ENCODE measurements around the gene ABCA4. TPM values are rescaled to one million over a fixed set of nuclear protein-coding genes. Genes with fewer than 3 reads are reported as not detected.

Gene ABCA4
- total and polyA plus RNA-seq, 2 of the 8 experiments (the other 6 are each of a cell fraction or from before 2014, with no cell fraction given) = 0.06 TPM; not detected in 1

DNA sequence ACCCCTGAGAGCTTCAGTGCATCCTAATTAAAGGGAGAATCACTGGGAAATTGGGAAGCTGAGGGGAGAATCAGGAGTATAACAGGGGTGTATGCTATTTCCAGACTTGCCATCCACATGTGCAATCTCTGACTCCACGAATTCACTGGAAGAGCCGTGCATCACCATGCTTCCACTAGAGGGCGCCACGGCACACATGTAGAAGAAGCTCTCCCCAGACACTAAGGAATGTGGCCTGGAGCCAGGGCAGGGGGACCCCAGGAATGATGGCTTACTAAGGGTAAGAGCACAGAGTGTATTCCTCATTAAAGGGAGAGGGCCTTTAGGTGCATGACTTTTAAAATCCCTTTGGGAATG, 81.5 kb downstream of the ABCA4 start:
- Histone ChIP-seq H3K4me2 (ENCODE audit: insufficient read depth in 1 of 2, low read depth in 2 of 2, low read length in 2 of 2) (no peak overlapping the region), H4K8ac (ENCODE audit: extremely low read depth, insufficient read depth, low read length) (no peak overlapping the region), H3K56ac (replicated peaks; ENCODE audit: insufficient read length, low read depth, low read length) (no peak overlapping the region), H2BK20ac (ENCODE audit: low read length) (no peak overlapping the region), H2BK15ac (ENCODE audit: low read length) (no peak overlapping the region), H3K36me3 (ENCODE audit: control insufficient read depth in 2 of 4, insufficient read depth in 4 of 4, low read length in 3 of 4) (no peaks in the 10 kb centered on the region), H4K91ac (replicated peaks; ENCODE audit: insufficient read length, low read length) (no peak overlapping the region), H2BK120ac (replicated peaks; ENCODE audit: low read depth, low read length) (no peak overlapping the region), H2AK5ac (ENCODE audit: low read depth, low read length) (no peak overlapping the region), H3K9ac (replicated peaks in 1 of 4; ENCODE audit: extremely low read depth in 1 of 4, low read depth in 3 of 4, low read length in 3 of 4) (no peak overlapping the region), H3K9me3 (ENCODE audit: insufficient read depth in 2 of 2, low read depth in 1 of 2, low read length in 1 of 2) (no peaks in the 10 kb centered on the region), H3K27ac (ENCODE audit: low read depth, low read length) (no peak overlapping the region), H3K4ac (replicated peaks; ENCODE audit: insufficient read length, low read depth, low read length) (no peak overlapping the region), H3K4me3 (ENCODE audit: extremely low read depth in 1 of 4, insufficient read depth in 2 of 4, low read depth in 3 of 4, low read length in 4 of 4) (no peak overlapping the region), H3K14ac (ENCODE audit: insufficient read length) (no peak overlapping the region), H3K27me3 (replicated peaks in 1 of 4; ENCODE audit: control insufficient read depth in 3 of 4, extremely low read depth in 1 of 4, insufficient read depth in 3 of 4, low read length in 3 of 4) (no peaks in the 10 kb centered on the region; a peak in 1 of 7 replicates), H3K79me2 (ENCODE audit: control insufficient read depth in 1 of 2, insufficient read depth in 2 of 2, low read length in 2 of 2) (no peaks in the 10 kb centered on the region), H2AFZ (ENCODE audit: low read length) (no peak overlapping the region), H4K5ac (ENCODE audit: insufficient read length, low read depth, low read length) (no peak overlapping the region), H3K4me1 (replicated peaks in 1 of 4; ENCODE audit: control insufficient read depth in 3 of 4, insufficient read depth in 4 of 4, low read length in 3 of 4) (peaks cover 0 to 3% (median 0%) of the 10 kb centered on the region in 4 experiments; a peak in 1 of 7 replicates), H4K20me1 (replicated peaks in 1 of 2; ENCODE audit: control insufficient read depth in 1 of 2, insufficient read depth in 2 of 2, low read length in 2 of 2) (no peaks in the 10 kb centered on the region), H3K18ac (ENCODE audit: extremely low read depth, low read length) (no peak overlapping the region), H3K23ac (ENCODE audit: insufficient read length) (no peak overlapping the region), H3K79me1 (ENCODE audit: low read depth, low read length) (no peaks in the 10 kb centered on the region), H2BK12ac (ENCODE audit: low read depth, low read length) (0 out of 2 replicates have a peak overlapping the region, but pooled peaks have one; percentile 29), H2BK5ac (ENCODE audit: low read depth, low read length) (no peak overlapping the region), H3K23me2 (ENCODE audit: low read depth, low read length) (no peaks in the 10 kb centered on the region)
- POLR2A ChIA-PET (ENCODE audit: partially characterized antibody) = interaction anchor here (0.9 kb wide), 1 partner anchor 73 kb away, joined by 3 read pairs; no protein-coding TSS in a partner anchor
- WGBS, 2 experiments (ENCODE audit: extremely low coverage in 1 of 2, insufficient coverage in 1 of 2, insufficient read length in 1 of 2, insufficient replicate concordance in 2 of 2, low coverage in 1 of 2, low lambda C conversion rate in 2 of 2, missing lambda C conversion rate in 1 of 2) = 2% methylated on average over 4 of the region's 4 CpGs; no CpG with 5 or more reads in 1 of the 2 experiments
- DNase-seq (ENCODE audit: low read depth in 1 of 2, low spot score in 2 of 2) (peak; percentile 63 to 86), FAIRE-seq (peak; percentile 70)
- CTCF ChIA-PET (ENCODE audit: partially characterized antibody) = interaction anchor here (0.5 to 38.0 kb wide), 42 partner anchors 9 to 559 kb away, joined by 3 to 807 read pairs (median 4); no protein-coding TSS in a partner anchor
- TF ChIP-seq CREB1 (IDR thresholded peaks at IDR 0.05) (0 out of 2 replicates have a peak, but pooled peaks have one; percentile 23), YY1 (IDR thresholded peaks at IDR 0.05; ENCODE audit: low read depth, low read length) (peak; percentile 56; the same call in 1 of the 2 replicates), TEAD4 (IDR thresholded peaks at IDR 0.05; ENCODE audit: low read depth, low read length) (peak; percentile 79), TCF12 (IDR thresholded peaks at IDR 0.05; ENCODE audit: low read depth, low read length) (no peak), BRCA1 (IDR thresholded peaks at IDR 0.05; ENCODE audit: low read depth, low read length) (no peak), RAD21 (IDR thresholded peaks at IDR 0.05 in 1 of 2, conservative IDR thresholded peaks at IDR 0.05 in 1 of 2; ENCODE audit: low read depth in 2 of 2, low read length in 2 of 2) (peak; percentile 77 to 87)
- TF ChIP-seq, protein P1, sequence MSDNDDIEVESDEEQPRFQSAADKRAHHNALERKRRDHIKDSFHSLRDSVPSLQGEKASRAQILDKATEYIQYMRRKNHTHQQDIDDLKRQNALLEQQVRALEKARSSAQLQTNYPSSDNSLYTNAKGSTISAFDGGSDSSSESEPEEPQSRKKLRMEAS (IDR thresholded peaks at IDR 0.05) = peak; percentile 35; the same call in 1 of the 2 replicates
- TF ChIP-seq, protein P2, sequence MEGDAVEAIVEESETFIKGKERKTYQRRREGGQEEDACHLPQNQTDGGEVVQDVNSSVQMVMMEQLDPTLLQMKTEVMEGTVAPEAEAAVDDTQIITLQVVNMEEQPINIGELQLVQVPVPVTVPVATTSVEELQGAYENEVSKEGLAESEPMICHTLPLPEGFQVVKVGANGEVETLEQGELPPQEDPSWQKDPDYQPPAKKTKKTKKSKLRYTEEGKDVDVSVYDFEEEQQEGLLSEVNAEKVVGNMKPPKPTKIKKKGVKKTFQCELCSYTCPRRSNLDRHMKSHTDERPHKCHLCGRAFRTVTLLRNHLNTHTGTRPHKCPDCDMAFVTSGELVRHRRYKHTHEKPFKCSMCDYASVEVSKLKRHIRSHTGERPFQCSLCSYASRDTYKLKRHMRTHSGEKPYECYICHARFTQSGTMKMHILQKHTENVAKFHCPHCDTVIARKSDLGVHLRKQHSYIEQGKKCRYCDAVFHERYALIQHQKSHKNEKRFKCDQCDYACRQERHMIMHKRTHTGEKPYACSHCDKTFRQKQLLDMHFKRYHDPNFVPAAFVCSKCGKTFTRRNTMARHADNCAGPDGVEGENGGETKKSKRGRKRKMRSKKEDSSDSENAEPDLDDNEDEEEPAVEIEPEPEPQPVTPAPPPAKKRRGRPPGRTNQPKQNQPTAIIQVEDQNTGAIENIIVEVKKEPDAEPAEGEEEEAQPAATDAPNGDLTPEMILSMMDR (IDR thresholded peaks at IDR 0.05; ENCODE audit: control extremely low read depth in 1 of 3, insufficient read depth in 1 of 3, low read depth in 1 of 3, low read length in 3 of 3) = peak; percentile 88 to 96 (median 91)
- TF ChIP-seq, protein P3, sequence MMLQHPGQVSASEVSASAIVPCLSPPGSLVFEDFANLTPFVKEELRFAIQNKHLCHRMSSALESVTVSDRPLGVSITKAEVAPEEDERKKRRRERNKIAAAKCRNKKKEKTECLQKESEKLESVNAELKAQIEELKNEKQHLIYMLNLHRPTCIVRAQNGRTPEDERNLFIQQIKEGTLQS (IDR thresholded peaks at IDR 0.05; ENCODE audit: insufficient read depth, low read depth, low read length) = 0 out of 2 replicates have a peak, but pooled peaks have one; percentile 13
